ENCODE results near the gene FHIT.
A peak's percentile ranks its signal among the peaks of the same experiment; 100 is the strongest.

The FHIT gene

GRCh38 chr3:59854061-59854709 is 1397.1 kb downstream of the FHIT start:
- no peak for DNase-seq (ENCODE audit: low spot score)
- POLR2A ChIA-PET (ENCODE audit: low non-redundant PET), result no interaction called here
- no peak for TF ChIP-seq CTCF (conservative IDR thresholded peaks at IDR 0.05; ENCODE audit: low read depth)
- CTCF ChIA-PET, result interaction anchor here (0.6 kb wide), 1 partner anchor 743 kb away, joined by 4 read pairs; no protein-coding TSS in a partner anchor
- H3K27ac ChIP-seq, result no peak overlapping the region

GRCh38 chr3:59850417-59850816 is 1400.8 kb downstream of the FHIT start:
- no peak for DNase-seq (ENCODE audit: low spot score)
- POLR2A ChIA-PET (ENCODE audit: low non-redundant PET), result no interaction called here
- TF ChIP-seq CTCF (conservative IDR thresholded peaks at IDR 0.05; ENCODE audit: low read depth), result no peak
- CTCF ChIA-PET, result interaction anchor here (0.6 kb wide), 1 partner anchor 262 kb away, joined by 5 read pairs; no protein-coding TSS in a partner anchor
- no peak overlapping the region for H3K27ac ChIP-seq

- CTCF ChIA-PET, result no interaction called here
- no peak for TF ChIP-seq CTCF (conservative IDR thresholded peaks at IDR 0.05; ENCODE audit: low read depth)
- no peak for DNase-seq (ENCODE audit: low spot score)
- no peak overlapping the region for H3K27ac ChIP-seq
- POLR2A ChIA-PET (ENCODE audit: low non-redundant PET), result no interaction called here
Measured at GRCh38 chr3:59845386-59845785, 1405.9 kb downstream of the FHIT start.

- ChIA-PET CTCF (no interaction called here), POLR2A (ENCODE audit: low non-redundant PET) (no interaction called here)
- no peak overlapping the region for H3K27ac ChIP-seq
- no peak for DNase-seq (ENCODE audit: low spot score)
- TF ChIP-seq CTCF (conservative IDR thresholded peaks at IDR 0.05; ENCODE audit: low read depth), result no peak
Measured at GRCh38 chr3:59843821-59844220, 1407.4 kb downstream of the FHIT start.

- no peak for DNase-seq (ENCODE audit: low spot score)
- no peak overlapping the region for H3K27ac ChIP-seq
- CTCF ChIA-PET, result no interaction called here
- no peak for TF ChIP-seq CTCF (conservative IDR thresholded peaks at IDR 0.05; ENCODE audit: low read depth)
- POLR2A ChIA-PET (ENCODE audit: low non-redundant PET), result no interaction called here
Measured at GRCh38 chr3:59839810-59840515, 1411.3 kb downstream of the FHIT start.

GRCh38 chr3:59839283-59839682 is 1412.0 kb downstream of the FHIT start:
- H3K27ac ChIP-seq, result no peak overlapping the region
- ChIA-PET CTCF (no interaction called here), POLR2A (ENCODE audit: low non-redundant PET) (no interaction called here)
- DNase-seq (ENCODE audit: low spot score), result peak; percentile 15
- no peak for TF ChIP-seq CTCF (conservative IDR thresholded peaks at IDR 0.05; ENCODE audit: low read depth)
